AG09319 (cell line): Measurements from ENCODE around the gene CREBBP.

Source experiments
- DNase-seq: peaks from one replicate; pipeline ENCODE4 v3.0.0-alpha.2; 2010; ENCODE audit warnings: low read depth; ENCODE audit errors: extremely low read depth
- CTCF ChIP-seq: IDR thresholded peaks from 2 replicates; pipeline ENCODE4 v1.5.1; 2011; ENCODE audit warnings: low read depth, mild to moderate bottlenecking, inconsistent platforms, low read length, moderate library complexity

The CREBBP gene

GRCh38 chr16:3850544-3850899 lies 30.0 kb downstream of the CREBBP start:
- no peak for DNase-seq
- no peak for TF ChIP-seq CTCF

- TF ChIP-seq CTCF, result no peak
- DNase-seq, result no peak
These were observed 30.6 kb downstream of the CREBBP start for GRCh38 chr16:3849751-3850543.

GRCh38 chr16:3846595-3847091 lies 33.9 kb downstream of the CREBBP start:
- TF ChIP-seq CTCF, result no peak

GRCh38 chr16:3846087-3846486 lies 34.4 kb downstream of the CREBBP start:
- TF ChIP-seq CTCF, result no peak
- no peak for DNase-seq

More at GRCh38 chr16:3846595-3847091, 33.9 kb downstream of the CREBBP start:
- DNase-seq, result no peak

- DNase-seq, result peak; percentile 35
- no peak for TF ChIP-seq CTCF
These were observed 37.5 kb downstream of the CREBBP start for GRCh38 chr16:3842994-3843393.

- DNase-seq, result no peak
- TF ChIP-seq CTCF, result no peak
These were observed 38.6 kb downstream of the CREBBP start for GRCh38 chr16:3841729-3842508.
